Renal cortical epithelial cell (primary cell): Measurements from ENCODE around the gene SEMA3G. TPM values are rescaled to one million over a fixed set of nuclear protein-coding genes. Genes with fewer than 3 reads are reported as not detected.

ENCODE experiments used
- DNase-seq: peaks from one replicate; pipeline ENCODE4 v3.0.0-alpha.2; 2011; ENCODE audit warnings: low read depth
- total RNA-seq: library from RNA; depleted of rRNA; stranded (reverse); fragments of >200 nt; gene quantifications from 2 replicates; pipeline ENCODE4 v1.2.3, GENCODE V29; 2014

SEMA3G gene
- total RNA-seq, 1 donor from 2014 or later, result 0.05 TPM

DNA sequence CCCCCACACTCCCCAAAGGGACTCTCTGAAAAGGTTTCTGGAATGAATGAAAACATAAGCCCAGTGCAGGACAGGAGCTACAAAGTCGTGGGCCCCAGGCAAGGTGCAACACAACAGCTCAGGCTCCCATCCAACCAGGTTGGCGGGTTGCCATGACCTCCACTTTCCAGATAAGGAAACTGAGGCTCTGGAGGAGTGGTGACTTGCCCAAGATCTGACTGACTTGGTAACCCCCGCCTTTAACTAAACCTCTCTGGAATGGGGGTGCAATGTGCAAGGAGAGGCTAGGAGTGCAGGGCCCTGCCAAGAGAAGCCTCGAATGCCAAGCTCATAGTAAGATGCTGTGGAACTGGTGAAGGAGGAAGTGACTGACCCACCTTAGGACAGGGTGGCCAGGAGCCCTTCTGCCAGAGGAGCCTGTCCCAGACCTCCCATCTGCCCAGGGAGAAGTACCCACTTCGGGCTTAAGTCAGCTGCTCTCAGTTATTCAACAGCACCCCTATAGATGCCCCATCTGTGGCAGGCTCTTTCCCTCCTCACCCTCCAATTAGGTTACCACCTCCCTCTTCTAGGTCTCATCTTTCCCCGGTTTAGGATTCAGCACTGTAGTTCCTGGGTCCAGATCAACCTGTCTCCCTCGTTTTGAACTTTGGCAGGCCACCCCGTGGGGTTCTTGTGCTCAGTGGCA, 9.5 kb upstream of the SEMA3G start:
- DNase-seq, result no peak

DNA sequence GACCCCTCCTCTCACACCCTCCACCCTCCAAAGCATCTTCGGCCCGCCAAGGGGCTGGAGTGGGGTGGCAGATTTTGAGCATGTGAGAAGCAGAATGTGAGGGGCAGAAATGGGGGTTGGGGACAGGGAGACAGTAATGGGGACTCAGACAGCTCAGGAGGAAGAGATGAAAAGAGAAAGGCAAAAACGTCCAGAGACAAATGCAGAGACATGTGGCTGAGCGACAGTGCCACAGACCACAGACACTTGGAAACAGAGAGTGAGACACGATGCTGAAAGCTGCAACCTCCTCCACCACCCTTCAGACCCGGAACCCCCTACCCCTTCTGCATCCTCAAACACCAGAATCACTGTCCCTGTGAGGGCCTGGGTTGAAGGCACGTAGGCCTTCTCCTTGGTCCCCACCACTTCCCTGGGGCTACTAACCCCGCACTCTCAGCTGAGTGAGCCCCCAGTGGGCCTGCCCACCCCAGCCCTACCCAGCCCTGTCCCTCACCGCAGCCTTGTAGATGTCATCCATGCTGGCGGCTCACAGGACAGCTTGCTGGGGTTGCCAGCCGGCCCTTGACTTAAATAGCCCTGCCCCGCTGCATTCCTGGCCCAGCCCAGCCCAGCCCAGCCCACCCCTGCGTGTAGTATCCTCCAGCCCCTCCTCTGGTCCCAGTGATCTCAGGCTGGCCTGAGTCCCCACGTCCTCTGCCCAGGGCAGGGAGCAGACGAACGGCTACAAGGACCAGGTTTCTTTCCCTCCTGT, 8.8 kb upstream of the SEMA3G start, which contains the start of gene TNNC1:
TNNC1 (minus strand) TSS at position 546 of the 754 bp plus-strand sequence; CDS start at position 520, 26 bp downstream.
- DNase-seq, result no peak

DNA sequence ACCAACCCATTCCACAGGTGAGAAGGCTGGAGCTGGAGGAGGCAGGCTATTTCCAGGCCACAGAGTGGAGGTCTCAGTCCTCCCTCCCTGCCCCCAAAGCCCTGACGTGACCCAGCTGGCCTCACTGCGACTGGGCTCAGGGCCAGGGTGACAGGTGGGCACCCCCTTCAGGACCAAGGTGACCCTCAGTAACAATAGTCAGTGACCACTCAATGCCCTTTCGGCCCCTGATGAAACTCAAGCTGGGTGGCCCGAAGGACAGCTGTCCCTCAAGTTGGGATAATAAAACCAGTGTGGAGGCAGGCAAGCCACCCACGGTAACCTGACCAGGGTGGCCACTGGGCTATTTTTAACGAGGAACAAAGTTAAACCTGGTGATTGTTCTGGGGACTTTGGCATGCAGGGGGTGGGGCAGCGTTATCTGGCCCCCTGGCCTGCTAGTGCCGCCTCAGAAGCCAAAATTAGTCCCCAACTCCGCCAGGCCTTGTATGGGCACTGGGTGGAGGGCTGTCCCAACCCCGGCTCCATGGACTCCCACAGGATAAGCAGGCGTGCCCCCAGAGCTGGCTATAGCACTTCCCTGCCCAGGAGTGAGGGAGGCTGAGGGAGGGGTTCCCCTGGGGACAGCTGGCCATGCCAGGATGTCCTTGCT, 7.8 kb upstream of the SEMA3G start:
- no peak for DNase-seq

DNA sequence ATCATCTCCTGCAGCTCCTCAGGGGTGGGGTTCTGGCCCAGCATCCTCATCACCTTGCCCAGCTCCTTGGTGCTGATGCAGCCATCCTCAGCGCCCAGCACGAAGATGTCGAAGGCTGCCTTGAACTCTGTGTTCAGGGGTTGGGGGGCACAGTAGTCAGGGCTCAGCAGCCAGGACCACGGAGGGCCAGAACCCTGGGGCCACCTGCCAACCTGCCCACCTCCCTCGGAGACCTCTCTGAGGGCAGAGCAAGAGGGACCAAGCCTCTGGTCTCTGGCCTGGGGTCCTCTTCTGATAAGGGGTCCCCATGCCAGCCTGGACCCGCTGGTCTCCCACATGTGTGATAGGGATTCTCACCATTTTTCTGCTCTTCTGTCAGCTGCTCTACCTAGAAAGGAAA, 7.2 kb upstream of the SEMA3G start:
- no peak for DNase-seq

DNA sequence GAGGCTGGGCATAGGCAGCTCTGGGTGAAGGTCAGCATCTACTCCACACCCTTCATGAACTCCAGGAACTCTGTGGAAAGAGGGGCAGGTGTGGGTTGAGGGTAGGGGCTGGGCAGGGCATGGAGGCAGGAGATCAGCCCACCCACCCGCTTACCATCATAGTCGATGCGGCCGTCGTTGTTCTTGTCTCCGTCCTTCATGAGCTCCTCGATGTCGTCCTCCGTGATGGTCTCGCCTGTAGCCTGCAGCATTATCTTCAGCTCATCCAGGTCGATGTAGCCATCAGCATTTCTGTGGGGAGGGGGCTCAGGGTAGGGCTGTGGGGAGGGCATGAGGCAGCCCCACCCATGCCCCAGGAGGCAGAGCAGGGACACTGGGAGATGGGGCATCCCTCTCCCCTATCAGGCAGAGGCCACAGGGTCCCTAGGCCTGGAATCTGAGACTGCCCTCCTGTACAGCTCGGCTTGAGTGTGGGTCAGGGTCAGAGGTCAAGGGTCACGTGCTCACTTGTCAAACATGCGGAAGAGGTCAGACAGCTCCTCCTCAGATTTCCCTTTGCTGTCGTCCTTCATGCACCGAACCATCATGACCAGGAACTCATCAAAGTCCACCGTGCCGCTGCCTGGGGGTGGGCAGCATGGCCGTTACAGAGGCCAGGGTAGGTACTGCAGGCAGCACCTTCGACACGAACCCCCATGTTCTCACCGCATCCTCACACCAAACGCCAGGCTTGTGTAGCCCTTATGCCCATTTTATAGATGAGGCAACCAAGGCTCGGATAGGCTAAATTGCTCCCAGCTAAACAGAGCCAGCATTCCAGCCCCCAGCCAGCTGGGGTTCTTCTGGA, 6.6 kb upstream of the SEMA3G start:
- no peak for DNase-seq

DNA sequence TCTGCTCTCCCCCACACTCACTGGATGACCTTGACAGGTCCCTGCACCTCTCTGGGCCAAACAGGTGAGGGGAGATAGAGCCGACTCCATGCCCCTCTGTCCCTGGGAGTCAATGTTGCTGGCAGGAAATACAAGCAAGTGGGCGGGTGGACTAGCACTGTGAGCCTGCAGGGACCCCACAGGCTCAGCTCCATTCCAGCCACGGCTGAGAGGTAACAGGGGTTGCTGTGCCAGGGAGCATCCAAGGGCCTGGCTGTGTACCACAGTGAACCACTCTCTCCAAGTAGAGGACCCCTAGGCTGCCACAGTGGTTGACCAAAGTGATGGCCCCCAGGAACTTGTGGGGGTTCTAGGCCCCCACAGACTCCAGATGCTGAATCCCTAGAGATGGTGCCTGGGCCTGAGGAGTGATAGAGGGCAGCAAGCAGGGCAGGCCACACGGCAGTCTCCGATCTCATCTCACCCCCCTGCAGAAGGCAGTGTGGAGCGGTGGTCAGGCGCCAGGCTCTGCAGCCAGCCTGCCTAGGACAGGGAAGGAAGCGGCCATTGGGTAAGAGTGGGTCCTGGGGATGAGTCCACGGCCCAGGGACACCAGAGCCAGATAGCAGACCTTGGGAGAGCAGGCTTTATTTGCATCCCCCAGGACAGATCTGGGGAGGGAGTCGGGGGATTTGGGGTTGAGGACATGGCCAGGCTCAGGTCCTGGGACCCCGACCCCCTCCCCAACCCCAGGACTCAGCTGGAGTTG, 5.8 kb upstream of the SEMA3G start:
- DNase-seq, result no peak

DNA sequence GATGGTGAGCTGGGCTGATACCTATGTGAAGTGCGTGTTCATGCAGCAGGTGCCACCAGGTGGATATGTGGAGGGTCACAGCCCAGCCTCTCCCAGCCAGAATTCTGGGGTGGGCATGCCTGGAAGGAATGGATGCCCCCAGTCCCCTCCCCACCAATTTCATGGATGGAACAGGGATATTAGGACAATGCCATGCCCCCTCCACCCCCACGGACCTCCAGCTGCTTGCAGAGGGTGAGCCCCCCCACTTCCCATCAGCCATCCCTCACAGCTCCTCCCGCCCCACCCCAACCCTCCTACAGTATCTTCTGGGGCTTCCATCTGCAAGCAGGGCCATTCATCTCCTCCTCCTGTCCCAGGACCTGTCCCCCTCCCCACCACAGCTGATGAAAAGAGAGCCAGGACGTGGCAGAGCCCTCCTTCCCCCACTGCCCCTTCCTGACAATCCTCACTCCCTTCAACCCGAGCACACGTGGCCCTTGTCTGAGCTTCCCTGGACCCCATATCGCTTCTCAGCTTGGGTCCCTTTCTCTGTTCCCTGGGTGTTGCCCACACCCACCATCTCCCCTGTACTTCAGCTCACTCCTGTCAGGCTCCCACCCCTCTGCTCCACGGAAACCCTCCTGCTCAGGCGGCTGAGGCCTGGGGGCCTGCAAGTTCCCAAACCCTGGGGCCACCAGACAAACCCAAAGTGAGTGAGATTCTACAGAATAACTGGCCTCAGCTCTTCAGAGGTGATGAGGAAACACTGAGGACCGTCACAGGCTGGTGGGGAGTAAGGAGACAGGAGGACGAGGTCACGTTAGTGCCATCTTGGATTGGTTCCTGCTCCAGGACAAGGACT, 2.8 kb upstream of the SEMA3G start:
- DNase-seq, result no peak

DNA sequence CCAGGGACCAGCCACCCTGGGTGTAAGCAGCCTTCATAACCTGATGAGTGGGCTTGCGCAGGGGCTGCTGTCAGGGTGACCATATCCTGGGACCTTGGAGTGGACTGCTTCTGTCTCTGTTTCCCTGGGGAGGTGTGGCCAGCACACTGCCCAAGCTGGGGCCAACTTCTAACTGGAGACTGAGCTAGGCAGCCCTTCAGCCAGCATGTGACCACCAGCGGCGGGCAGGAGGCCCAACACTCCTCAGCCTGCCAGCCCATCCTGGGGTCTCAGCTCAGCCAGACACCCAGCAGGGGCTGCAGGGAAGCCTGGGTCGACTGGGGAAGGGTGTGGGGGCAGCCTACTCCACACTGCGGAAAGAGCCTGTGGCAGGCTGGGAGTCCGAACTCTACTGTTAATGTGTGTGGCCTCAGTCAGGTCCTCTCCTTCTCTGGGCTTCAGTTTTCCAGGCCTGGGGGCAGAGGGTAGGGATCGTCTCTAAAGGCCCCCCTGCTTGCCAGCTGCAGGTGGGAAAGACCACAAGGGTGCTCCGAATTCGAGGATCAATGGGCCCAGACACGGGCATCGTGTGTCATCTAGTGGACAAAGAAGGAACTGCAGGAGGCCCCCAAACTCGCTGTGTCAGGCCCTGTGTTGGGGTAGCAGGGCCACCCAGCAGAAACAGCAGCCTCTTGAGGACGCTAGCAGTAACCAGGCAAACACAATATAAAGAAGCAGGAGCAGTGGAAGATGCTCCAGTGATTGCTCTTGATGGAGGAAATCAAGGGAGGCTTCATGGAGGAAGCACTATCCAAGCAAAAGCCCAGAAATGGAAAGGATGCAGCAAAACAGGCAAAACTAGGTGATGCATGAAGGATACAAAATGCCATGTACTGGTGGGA, 2.0 kb upstream of the SEMA3G start:
- DNase-seq, result no peak

DNA sequence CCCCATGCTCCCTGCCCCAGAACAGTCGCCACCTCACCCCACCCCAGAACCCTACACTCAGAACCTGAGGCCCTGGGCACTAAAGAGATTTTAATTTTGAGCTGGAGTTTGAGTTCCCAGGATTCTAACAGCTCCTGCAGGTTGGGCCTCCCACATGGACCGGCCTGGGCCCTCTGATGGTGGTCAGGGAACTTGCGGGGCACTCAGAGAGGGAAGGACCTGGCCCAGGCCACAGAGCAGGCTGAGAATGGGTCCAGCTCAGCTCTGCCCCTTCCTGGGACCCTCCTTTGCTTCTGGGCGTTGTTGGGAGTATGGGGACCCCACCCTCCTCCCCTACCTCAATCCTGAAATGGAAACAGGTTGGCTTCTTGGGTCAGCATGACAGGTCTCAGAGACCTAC, 1.1 kb upstream of the SEMA3G start:
- no peak for DNase-seq

DNA sequence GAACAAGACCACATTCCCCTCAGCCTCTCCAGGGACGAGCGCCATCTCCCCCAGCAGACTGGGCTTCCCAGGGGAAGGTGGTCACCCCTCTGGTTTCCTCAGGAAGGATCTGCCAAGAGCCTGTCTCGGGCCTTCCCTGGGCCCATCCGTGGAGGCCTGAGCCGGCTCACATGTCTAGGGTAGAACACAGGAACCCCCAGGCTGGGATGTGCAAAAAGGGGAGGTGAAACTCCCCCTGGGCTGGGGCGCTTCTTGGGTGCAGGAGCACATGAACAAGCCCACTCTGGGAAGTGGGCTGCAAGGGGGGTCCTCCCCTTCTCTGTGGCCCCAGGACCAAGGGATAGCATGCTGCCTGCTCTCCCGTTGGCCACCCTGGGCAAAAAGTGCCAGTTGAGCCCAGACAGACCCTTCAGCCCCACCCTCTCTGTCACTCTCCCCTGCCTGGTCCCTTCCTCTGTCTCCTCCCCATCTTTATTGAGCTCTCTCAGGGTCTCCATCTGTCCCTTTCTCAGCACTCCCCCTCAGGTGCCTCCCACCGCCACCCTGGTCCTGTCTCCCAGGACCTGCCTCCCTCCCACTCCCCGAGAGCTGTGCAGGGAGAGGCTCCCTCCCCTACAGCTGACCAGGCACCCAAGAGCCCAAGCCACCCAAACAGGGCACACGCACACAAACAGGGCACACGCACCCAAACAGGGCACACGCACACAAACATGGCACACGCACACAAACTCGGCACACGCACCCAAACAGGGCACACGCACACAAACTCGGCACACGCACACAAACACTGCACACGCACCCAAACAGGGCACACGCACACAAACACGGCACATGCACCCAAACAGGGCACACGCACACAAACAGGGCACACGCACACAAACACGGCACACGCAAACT, 864 bp downstream of the SEMA3G start:
- no peak for DNase-seq

DNA sequence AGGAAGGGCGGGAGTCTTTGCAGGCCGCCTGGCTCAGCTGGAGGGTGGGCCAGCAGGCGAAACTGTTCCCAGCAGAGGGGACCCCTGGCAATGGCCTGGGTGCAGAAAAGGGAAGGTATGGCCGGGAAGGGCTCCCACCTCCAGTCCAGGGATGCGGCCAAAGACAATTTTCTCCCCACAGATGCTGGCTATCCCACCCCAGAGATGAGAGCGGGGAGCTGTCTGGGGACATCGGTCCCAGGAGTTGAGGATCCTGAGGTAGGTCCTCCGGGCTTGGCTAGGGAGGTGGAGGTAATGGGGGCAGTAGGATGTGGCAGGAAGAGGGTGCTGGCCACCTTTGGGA, 1.7 kb downstream of the SEMA3G start:
- DNase-seq, result no peak

DNA sequence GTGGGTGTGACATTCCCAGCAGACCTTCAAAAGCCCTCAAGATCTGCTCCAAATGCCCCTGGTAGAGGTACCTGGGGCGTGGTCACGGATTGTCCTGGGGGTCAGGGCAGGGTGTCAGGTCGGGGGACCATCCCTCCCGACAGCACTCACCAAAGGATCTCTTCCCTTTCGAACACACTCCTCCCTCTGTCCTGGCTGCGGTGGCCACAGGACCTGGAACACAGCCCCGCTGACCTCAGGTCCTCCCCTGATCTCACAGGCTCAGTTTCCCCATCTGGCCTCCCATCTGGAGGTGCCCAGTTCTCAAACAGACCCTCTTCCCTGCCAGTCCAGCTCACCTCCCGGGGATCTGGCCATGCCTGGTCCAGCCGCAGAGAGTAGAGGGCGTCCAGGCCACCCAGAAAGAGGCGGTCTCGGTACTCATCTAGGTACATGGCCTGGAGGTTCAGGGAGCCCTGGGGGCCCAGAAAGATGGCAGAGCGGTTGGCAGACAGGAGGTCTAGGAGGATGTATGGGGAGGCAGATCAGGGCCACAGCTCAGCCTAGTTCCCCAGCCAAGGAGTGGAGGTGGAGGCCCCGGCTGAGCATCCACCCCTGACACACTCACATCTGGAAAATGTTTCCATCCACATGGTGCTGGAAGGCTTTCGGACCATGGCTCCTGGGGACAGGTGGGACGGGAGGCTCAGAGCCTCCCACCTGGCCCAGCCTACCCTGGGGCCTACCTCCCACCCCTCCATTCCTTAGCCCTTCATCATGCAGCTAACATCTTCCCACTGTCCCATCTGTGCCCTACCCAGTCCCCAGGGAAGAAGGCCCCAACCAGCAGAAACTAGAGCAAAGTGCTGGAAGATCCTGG, 2.3 kb downstream of the SEMA3G start:
- no peak for DNase-seq

DNA sequence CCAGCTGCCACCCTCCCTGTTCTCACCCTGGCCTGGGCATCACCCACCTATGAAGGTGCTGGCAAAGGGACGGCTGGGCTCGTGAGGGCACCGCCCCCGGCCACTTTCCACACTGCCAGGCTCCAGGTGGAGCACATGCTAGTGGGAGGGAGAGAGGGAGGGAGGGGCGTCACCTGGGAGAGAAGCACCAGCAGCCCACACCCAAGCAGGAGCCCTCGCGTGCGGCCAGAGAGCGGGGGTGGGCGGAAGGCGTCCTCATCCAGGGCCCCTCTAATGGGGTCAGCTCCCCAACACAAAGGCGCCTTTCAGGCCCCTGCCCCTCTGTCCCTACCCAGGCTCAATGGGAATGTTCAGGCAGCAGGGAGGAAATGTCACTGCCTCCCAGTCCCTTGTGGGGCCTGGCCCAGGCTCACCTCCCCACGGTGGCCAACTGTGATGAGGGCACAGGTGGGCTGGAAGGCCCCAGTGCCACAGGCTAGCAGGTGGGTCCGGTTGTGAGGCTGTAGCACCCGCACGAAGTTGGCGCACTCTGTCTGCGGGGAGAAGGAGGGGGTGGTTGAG, 3.1 kb downstream of the SEMA3G start:
- DNase-seq, result no peak

DNA sequence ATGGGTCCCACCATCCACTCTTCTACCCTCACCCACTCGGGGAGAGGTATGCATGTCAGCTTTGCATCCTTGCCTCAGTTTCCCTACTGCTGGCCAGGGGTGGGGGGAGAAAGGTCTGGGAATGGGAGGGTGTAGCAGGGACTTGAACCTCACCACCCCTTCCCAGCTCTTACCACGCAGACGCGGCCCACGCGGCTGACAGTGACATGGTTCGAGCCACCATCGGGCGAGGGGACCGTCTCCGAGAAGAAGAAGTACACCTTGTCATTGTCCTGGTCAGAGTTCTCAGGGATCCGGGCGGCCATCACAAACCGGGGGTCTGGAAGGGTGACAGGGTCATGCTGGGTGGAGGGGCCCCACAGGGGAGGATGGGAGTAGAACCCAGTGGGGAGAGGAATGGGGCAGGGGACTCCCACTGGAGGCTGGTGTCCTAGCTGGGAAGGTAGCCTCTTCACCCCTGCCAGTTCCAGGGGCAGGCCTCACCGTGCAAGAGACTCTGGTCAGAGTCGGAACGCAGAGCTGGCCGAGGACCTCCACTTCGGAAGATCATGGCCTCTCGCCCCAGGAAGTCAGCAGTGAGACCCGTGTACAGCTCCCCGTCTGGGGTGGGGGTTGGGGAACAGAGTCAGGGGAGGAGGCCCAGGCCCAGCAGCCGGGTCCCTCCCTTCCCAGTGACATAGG, 3.7 kb downstream of the SEMA3G start:
- DNase-seq, result no peak

DNA sequence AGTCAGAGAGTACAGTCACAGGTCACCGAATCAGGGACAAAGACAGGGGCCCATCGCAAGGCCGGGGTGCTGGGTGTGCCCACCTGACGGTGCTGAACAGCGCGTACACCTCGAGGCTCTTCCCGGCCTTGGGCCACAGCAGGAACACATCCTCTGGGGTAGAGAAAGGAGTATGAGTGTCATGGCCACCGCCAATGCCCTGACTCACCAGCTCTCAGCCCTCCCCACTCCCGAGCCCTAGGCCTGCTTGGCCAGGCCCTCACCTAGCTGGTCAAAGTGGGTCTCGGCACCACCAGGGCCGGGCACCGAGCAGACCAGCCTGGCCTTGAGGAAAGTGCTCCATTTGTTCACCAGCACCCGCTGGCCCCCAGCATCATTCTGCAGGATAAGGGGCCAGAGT, 4.2 kb downstream of the SEMA3G start:
- DNase-seq, result no peak

DNA sequence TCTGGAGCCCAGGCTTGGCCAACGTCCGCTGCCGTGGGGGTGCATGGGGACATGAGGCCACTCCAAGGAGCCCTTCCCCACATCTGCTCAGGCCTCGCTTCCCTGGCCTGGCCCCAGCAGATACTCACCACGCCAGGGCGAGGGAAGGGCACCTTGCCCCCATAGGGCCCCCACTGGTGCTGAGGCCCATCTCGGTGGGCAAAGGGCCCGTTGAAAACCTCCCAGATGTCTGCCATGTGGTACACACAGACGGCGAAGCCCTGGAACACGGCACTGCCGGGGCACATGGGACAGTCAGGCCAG, 4.7 kb downstream of the SEMA3G start:
- DNase-seq, result no peak
